HG03175 (cell line): ENCODE measurements around the gene IFITM2.
"Not testable (repeated sequence)": the region's sequence is repeated elsewhere in the genome, so short reads cannot be mapped to it uniquely, and the experiment has no call there.

Experiments used
- ATAC-seq: cut with Tn5 transposase; IDR thresholded peaks from one replicate; pipeline ENCODE4 v1.9.1; 2021; ENCODE audit warnings: mild to moderate bottlenecking, moderate library complexity; ENCODE audit not compliant: unreplicated experiment

Gene IFITM2

GRCh38 chr11:337711-338110, 30.1 kb downstream of the IFITM2 start:
- no peak for ATAC-seq

GRCh38 chr11:339963-340362, 32.3 kb downstream of the IFITM2 start:
- no peak for ATAC-seq

DNA sequence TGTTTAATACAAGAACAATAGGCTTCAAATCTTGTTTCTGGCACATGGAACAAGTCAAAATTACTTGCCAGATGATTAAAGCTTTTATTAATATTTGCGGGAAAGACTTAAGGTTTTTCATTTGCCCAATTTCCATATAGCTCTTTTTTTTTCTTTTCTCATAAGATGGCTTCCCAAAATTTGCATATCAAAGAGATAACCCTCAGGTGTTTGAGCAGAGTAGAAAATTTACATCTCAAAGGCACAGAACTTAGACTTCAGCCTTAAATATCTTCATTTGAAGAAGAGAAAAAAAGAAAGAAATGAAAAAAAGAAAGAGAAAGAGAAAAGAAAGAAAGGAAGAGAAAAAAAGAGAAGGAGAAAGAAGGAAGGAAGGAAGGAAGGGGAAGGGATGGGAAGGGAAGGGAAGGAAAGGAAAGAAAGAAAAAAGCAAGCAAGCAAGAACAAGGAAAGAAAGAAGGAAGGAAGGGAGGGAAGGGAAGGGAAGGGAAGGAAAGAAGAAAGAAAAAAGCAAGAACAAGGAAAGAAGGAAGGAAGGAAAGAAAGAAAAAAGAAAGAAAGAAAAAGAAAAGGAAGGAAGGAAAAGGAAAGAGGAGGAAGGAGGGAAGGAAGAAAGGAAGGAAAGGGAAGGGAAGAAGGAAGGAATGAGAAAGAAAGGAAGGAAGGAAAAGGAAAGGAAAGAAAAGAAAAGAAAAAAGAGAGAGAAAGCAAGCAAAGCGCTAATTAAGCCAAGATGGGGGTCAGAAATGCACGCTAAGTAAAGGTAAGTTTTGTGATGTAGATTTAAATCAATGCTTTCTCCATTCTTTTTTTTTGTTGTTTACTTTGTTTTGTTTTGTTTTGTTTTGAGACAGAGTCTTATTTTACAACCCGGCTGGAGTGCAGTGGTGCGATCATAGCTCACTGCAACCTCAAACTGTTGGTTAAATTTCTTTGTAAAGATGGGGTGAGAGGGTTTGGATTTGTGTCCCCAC, 33.2 kb downstream of the IFITM2 start:
- ATAC-seq, result no peak

- ATAC-seq, result no peak
Observed at GRCh38 chr11:342328-342727, 34.7 kb downstream of the IFITM2 start.

DNA sequence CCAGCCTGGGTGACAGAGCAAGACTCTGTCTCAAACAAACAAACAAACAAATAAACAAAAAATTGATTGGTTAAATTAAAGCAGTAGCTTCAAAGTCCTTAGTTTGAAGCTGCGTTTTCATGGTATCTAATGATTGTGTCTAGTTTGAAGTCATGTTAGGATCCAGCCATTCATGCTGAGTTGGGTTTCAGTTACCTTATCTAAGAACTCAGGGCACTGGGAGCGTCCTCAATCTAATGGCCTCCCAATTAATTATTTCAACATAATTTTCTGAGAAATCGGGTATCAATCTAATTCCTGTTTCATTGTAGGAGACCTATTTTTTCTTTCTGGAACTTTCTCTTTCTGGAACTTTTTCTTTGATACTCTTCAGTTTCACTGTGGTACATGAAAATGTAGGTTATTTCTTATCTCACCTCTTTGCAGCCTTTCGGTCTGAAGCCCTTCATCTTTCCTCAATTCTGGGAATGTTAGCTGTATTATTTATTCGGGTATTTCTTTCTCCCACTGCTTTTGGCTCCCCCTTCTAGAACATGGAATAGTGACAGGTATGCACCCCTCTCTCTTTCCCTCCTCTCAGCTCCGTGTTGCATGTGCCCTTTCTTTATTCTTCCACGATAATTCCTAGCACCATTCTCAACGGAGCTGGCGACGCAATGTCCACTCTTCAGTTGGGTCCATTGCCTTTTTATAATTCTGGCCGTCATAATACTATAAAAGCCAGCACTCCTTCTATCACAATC, 37.4 kb downstream of the IFITM2 start:
- ATAC-seq, result no peak

DNA sequence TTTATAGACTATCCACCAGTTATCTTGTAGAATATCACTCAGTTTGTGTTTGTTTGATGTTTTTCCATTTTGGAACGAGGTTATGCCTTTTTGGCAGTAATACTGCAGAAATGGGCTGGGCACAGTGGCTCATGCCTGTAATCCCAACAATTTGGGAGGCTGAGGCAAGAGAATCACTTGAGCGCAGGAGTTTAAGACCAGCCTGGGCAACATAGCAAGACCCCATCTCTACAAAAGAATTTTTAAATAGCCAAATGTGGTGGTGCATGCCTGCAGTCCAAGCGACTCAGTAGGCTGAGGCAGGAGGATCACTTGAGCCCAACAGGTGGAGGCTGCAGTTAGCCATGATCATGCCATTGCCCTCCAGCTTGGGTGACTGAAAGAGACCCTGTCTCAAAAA, 38.9 kb downstream of the IFITM2 start:
- ATAC-seq, result no peak

GRCh38 chr11:349270-349954, 41.8 kb downstream of the IFITM2 start:
- not testable (repeated sequence) for ATAC-seq

DNA sequence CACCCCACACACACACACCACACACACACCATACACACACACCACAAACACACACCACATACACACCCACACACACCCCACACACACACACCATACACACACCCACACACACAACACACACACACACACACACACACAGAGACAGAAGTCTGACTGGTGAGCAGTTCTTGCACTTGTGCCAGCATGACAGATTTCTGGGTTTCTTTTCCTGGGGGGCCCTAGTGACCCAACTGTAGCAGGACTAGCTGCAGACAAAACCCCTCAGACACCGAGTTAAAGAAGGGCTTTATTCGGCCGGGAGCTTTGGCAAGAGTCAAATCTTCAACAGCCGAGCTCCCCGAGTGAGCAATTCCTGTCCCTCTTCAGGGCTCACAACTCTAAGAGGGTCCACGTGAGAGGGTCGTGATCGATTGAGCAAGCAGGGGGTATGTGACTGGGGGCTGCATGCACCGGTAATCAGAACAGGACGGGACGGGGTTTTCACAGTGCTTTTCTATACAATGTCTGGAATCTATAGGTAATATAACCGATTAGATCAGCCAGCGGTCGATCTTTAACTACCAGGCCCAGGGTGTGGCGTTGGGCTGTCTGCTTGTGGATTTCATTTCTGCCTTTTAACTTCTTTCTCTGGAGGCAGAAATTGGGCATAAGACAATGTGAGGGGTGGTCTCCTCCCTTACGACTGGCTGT, 42.6 kb downstream of the IFITM2 start:
- peak; percentile 35 for ATAC-seq

- peak; percentile 63 for ATAC-seq
Observed at GRCh38 chr11:350723-351255, 43.2 kb downstream of the IFITM2 start.

DNA sequence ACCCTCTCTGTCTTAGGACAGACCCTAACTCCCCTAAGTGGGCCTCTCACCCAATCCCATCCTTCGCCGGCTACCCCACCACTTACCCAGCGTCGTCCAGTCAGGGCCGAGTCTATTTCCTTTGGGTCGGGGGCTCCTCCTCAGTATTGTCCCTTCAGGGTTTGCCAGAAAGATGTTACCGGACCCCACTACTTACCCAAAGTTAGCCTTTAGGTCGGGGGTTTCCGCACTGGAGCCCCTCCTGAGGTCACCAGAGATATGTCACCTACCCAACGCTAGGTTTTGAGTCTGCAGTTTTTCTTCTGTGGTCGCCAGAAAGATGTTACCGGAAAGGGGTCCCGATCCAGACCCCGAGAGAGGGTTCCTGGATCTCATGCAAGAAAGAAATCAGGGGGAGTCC, 43.8 kb downstream of the IFITM2 start:
- ATAC-seq, result no peak

- no peak for ATAC-seq
Observed at GRCh38 chr11:352456-353031, 44.9 kb downstream of the IFITM2 start.

DNA sequence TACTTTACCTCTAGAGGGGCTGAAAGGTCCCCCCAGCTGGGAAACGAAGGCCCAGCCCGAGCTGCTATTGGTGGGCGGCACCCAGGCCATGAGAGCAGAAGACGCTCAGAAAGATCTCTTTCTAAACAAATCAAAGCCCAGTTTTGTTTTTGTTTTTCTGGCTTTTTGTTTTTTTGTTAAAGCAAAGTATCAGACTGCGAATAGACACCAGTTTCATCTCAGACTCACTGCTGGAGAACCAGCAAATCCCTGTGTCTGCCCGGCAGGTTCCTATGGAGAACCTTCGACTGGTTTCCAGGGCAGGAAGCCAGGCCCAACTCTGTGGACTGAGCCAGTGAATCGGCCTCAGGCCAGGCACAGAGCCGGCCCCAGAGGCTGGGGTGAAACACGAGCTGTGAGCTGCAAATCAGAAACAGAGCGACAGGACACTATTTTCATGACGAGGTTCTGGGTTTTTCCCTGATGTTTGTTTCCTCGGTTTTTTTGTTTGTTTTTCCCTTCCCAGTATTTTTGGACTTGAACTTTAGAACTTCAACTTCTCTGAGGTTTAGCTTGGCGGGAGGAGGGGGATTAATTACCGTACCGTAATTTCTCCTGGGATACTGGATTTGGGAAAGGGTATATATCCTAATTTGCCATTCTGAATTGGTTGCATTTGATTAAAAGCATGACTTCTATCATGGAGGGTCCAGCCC, 45.7 kb downstream of the IFITM2 start:
- no peak for ATAC-seq

DNA sequence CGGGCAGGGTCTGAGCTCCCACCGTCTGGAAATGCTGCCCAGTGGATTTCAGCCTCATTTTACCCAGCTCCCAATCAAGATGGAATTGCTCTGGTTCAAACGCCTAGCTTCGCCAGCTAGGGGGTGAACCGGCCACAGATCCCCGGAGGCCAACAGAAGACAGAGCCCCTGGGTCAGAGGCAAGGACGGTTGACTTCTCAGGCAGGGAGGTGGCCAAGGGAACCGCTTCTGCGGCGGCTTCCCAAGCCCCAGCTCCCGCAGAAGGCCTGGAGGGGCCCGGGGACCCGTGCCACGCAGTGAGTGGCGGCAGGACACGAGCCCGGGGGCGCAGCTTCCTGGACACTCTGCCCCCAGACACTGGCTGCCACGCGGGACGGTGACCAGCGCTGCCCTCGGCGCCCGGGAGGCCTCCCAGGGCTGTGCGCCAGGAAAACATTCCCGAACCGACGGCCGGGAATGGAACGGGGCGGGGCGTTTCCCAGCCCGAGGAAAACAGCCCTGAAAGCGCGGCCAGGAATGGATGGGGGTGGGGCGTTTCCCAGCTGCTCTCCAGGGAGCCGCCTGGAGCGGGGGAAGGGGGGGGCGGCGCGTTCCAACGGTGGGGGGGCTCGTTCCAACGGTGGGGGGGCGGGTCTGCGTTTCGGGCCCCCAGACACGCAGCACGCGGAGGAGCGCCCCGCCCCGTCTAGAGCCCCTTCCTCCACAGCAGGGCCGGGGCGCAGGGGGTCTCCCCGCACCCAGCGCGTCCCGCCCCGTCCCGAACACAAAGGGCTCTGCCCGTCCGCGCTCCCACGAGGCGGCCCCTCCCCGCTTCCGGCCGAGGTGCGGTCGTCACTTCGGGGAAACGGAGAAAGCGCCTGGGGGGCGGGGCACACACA, 48.2 kb downstream of the IFITM2 start:
- ATAC-seq, result peak; percentile 58

- no peak for ATAC-seq
Observed at GRCh38 chr11:356610-357009, 49.0 kb downstream of the IFITM2 start.

- ATAC-seq, result no peak
Observed at GRCh38 chr11:357582-357981, 50.0 kb downstream of the IFITM2 start.

DNA sequence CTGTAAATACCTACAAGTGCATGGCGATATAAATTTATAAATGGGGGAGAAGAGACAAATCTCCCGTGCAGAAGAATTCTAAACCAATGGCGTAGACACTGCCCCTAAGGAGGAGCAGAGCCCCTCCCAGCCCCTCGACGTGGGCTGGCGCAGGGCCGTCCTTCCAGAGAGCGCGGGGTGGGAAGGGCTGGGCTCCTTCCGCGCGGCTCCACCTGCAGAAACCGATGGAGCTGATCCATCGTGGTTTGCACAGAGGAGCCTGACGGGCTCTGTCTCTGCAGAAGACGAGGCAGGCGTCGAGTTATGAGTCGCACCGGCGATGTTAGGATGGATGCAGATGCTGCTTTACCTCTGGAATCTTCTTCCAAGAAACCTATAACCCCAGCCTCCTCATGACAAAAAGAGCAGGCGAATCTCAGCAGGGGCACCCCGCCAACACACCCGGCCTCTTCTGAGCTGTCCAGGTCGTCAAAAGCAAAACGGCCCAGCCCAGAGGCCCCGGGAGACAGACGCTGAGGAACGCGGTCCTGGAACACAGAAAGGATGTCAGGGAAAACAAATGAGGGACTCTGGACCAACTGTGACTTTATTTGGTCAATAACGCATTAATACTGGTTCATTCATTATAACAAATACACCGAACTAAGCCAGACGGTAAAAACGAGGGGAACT, 50.6 kb downstream of the IFITM2 start:
- no peak for ATAC-seq
